GM21367 (cell line): ENCODE results near the gene ZER1.
A peak's percentile ranks its signal among the peaks of the same experiment; 100 is the strongest.

Experiments used
- ATAC-seq: cut with Tn5 transposase; IDR thresholded peaks from one replicate; pipeline ENCODE4 v1.9.1; 2021; ENCODE audit not compliant: unreplicated experiment

The ZER1 gene

GRCh38 chr9:128743421-128743820 is 28.3 kb downstream of the ZER1 start:
- ATAC-seq = no peak

- ATAC-seq = no peak
Measured at GRCh38 chr9:128742401-128742800, 29.3 kb downstream of the ZER1 start.

GRCh38 chr9:128735373-128735772 is 36.4 kb downstream of the ZER1 start:
- ATAC-seq = no peak

GRCh38 chr9:128733256-128733655 is 38.5 kb downstream of the ZER1 start:
- ATAC-seq = no peak

- no peak for ATAC-seq
Measured at GRCh38 chr9:128732576-128732975, 39.2 kb downstream of the ZER1 start.

GRCh38 chr9:128731691-128732090 is 40.0 kb downstream of the ZER1 start:
- ATAC-seq = no peak

GRCh38 chr9:128731093-128731492 is 40.6 kb downstream of the ZER1 start:
- ATAC-seq = no peak

GRCh38 chr9:128729766-128730517 is 41.8 kb downstream of the ZER1 start:
- ATAC-seq = no peak

GRCh38 chr9:128729302-128729701 is 42.4 kb downstream of the ZER1 start:
- ATAC-seq = no peak

GRCh38 chr9:128728298-128728697 is 43.4 kb downstream of the ZER1 start:
- no peak for ATAC-seq

- no peak for ATAC-seq
Measured at GRCh38 chr9:128727640-128728248, 44.0 kb downstream of the ZER1 start.

- ATAC-seq = no peak
Measured at GRCh38 chr9:128724744-128725211, 46.9 kb downstream of the ZER1 start.

GRCh38 chr9:128723866-128724743 is 47.6 kb downstream of the ZER1 start, which contains the start of gene ZDHHC12:
ZDHHC12 (minus strand) TSS chr9:128724127; CDS start chr9:128724093, 34 bp downstream.
- ATAC-seq = peak; percentile 87

- no peak for ATAC-seq
Measured at GRCh38 chr9:128723352-128723865, 48.3 kb downstream of the ZER1 start.

GRCh38 chr9:128722380-128723351 is 49.1 kb downstream of the ZER1 start:
- ATAC-seq = no peak

GRCh38 chr9:128721487-128722010 is 50.2 kb downstream of the ZER1 start:
- ATAC-seq = no peak

- ATAC-seq = no peak
Measured at GRCh38 chr9:128720841-128721486, 50.8 kb downstream of the ZER1 start.

- no peak for ATAC-seq
Measured at GRCh38 chr9:128719919-128720605, 51.7 kb downstream of the ZER1 start.

- ATAC-seq = no peak
Measured at GRCh38 chr9:128718475-128718874, 53.3 kb downstream of the ZER1 start.
